VCaP (cell line): ENCODE data around the gene NT5C1A.

Experiments used
- H3K27ac ChIP-seq: fragments of 450-650 bp; 2 replicates; pipeline ENCODE4 v1.5.1; 2017
- TF ChIP-seq, protein P1 (sequence below): fragments of 450-650 bp; conservative IDR thresholded peaks from 2 replicates; pipeline ENCODE4 v1.5.1; 2017; ENCODE audit warnings: mild to moderate bottlenecking, moderate library complexity

NT5C1A gene

DNA sequence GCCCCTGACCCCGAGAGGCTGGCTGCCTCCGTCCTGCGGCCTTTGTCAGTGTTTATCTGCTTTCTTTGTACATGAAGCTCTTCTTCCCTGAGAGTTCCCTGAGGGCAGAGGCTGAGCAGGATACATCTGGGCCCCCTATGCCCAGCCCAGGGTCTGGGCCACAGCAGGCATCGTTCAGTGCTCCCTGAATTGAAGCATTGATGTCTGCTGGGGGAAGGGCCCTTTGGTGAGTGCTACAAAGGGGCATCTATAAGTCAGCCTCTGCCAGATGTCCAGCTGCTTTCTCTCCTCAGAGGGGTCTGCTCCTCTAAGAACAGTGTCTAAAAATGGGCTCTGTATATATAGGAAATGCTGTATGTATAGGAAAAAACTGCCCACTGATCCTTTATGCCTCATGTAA lies 34.5 kb downstream of the NT5C1A start:
- H3K27ac ChIP-seq, result no peak overlapping the region
- TF ChIP-seq, protein P1, sequence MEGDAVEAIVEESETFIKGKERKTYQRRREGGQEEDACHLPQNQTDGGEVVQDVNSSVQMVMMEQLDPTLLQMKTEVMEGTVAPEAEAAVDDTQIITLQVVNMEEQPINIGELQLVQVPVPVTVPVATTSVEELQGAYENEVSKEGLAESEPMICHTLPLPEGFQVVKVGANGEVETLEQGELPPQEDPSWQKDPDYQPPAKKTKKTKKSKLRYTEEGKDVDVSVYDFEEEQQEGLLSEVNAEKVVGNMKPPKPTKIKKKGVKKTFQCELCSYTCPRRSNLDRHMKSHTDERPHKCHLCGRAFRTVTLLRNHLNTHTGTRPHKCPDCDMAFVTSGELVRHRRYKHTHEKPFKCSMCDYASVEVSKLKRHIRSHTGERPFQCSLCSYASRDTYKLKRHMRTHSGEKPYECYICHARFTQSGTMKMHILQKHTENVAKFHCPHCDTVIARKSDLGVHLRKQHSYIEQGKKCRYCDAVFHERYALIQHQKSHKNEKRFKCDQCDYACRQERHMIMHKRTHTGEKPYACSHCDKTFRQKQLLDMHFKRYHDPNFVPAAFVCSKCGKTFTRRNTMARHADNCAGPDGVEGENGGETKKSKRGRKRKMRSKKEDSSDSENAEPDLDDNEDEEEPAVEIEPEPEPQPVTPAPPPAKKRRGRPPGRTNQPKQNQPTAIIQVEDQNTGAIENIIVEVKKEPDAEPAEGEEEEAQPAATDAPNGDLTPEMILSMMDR, result no peak

DNA sequence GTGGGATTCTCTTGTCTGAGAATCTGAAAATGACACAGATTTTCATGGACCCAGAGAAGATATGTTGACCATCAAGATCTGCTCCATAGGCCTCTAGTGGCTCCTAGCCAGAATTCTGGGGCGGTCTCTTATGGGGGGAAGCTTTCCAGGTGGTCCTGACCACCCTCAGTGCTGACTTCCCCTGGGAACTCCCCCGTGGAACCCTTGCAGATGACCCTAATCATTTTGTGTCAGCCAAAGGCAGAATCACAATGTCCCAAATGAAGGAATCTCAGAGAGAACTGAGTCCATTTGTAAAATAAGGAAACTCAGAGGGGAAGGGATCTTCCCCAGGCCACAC lies 36.1 kb downstream of the NT5C1A start:
- no peak overlapping the region for H3K27ac ChIP-seq
- TF ChIP-seq, protein P1, result no peak

DNA sequence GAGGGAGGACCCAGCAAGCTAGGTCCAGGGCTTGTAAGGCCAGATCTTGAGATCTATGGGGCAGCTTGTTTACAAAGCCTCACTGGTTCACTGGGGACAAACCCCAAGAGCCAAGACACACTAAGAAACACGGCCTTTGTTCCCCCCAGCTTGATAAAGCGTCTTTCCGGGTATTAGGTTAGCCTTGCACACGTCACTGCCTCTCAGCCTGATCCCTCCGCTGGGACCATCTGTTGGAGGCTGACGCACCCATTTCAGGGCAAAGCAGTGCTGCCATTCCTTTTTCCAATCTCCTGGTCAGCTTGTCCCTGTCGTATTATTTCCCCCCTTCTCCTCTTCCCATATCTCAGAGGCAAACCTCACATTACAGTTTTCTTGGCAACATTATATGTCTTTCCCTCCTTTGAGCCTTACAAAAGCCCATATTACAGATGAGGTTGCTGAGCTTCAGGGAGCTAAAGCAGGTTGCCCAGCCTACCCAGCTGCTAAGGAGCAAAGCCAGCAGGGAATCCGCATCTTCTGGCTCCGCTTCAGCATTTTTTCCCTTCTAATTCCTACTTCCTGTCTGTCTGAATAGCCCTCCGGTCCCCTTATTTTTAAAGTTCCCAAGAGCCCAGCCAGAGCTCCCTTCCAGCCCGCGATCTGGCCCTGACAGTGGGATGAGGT lies 36.6 kb downstream of the NT5C1A start:
- TF ChIP-seq, protein P1, result no peak
- H3K27ac ChIP-seq, result no peak overlapping the region

DNA sequence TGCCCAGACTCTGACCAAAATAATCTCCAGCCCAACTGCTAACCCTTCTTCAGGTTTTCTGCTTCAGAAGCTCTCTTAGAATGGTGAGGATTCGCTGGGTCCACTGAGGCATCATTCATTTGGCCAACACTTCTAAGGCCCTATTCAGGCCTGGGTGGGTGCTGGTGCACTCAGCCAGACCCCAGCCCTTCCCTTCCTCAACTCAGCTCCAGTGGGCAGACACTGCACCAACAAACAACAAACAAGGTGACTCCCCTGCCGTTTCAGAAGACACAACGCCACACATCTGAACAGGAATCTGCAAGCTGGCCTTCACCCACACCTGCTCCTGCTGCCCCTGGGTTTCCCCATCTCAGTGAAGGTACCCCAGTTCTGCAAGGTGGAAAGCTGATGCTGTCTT lies 38.5 kb downstream of the NT5C1A start:
- TF ChIP-seq, protein P1, result no peak
- no peak overlapping the region for H3K27ac ChIP-seq

DNA sequence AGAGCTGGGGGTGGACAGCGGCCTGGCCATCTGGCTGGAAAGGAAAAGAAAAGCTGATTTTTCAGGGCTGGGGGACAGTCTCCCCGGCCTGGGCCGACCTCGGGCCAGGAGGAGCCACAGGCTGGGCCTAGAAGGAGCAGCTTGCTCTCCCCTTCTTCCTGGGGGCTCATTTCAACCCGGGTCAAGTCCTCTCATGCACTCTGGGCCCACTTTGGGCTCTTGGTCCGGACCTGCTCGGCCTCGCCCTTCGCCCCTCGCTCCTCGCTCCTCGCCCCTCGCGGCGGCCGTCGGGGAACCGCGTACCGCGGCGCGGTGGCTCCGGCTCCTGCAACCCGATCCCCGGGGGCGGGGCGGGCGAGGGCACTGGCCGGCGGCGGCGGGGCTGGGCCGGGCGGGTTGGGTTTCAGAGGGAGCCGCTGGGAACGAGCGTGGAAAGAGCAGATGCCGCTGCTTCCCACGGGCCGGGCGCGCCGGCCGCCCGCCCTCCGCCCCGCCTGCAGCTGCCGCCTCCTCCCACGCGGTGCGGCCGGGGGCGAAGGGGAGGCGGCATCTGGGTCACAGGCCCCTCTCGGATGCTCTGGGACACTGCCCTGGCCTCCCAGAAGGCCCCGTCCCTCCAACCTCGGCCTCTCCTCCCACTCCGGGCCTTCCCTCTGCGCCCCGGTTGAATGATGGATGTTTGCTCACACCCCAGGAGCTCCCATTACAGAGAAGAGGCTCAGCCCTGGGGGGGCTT lies 39.1 kb downstream of the NT5C1A start:
- TF ChIP-seq, protein P1, result no peak
- no peak overlapping the region for H3K27ac ChIP-seq

DNA sequence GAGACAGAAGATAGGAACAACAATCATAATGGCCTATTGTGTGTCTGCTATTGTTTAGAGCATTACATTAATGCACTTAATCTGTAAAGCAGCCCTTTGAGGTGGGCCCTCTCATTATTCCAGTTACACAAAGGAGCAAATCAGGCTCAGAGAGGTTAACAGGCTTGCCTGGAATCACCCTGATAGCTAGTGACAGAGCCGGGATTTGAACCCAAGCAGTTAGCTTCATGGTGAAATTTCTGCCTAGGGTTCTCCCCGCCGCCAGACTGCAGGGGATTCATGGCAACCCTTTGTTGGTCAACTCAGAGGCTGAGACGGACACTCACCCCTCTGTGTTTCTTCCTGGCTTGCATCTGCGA lies 39.6 kb downstream of the NT5C1A start:
- H3K27ac ChIP-seq, result no peak overlapping the region
- TF ChIP-seq, protein P1, result no peak

DNA sequence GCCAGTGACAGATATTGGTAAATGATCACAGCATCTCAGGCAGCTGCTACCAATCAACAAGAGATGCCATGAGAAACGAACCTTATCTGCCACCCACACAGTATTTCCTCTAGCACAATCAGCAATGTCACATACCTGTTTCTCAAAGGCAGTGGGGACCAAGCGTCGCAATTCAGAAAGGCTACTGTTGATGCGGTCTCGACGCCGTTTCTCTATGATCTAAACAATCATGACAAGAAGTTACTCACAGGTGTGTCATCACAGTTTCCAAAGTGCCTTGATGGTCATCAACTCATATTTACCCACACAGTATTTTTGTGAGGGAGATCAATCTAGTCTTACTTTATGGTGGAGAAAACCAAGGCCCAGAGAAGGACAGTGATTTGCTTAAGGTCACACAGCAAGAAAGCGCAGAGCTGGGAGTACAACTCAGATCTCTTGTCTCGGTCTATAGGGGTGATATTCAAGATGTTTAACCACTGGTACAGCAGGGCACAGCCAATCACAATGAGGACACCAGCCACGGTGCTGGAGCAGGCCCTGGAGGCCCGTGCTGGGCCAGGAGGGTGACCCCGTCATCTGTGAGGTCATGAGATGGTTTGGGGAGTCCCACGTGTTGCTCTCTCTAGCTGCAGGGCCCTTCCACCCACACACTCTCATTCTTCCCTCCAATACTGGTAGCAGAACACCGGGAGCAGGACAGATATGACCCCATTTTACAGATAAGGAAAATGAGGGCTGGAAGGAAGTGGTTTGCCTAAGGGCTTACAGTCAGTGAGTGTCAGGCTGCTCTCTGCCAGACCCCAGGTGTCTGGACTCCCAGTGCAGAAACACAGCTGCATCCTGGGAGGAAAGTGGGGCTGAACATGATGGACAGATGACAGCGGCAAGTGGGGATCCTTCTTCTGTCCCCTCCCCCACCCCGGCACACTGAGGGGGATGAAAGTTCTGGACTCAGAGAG lies 40.3 kb downstream of the NT5C1A start:
- no peak overlapping the region for H3K27ac ChIP-seq
- TF ChIP-seq, protein P1, result no peak
